ENCODE measurements around the gene WDFY2.

DNA sequence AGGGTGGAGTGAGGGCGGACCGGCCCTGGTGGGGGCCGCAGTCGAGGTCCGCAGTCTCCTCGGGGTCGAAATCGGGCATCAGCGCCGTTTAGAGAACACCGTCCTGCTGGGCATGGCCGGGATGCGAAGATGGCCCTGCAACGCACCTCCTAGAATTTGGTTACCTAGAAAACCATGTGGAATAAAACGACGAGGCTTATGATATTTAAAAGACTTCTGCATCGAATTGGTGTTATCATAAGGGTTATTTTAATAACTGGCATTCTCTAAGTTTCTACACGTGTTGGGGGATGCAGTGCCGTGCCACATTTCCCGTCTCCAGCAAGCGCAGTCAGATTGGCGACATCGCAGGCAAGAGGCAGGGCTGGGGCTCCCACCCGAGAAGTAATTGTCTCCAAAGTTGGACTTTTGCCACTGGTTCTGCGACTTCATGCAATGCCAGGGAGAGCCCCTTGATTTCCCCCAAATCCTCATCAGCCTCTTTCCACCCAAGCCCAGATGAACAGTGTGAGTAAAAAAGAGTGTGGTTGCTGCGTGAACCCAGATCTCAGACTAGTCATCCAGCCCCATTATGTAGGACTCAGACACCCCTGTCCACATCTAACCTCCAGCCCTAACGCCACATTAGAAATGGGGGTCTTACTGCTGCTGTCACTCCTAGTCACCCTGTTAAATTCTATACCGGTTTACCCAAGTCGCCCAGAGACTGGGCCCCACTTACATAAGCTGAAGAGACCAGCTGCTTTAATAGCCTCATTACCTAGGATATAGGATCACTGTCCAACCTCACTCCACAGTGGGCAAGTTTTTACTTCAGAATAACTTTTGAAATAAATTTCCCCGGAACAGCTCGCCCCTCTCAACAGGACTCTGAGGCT lies 220.3 kb downstream of the WDFY2 start:
- TF ChIP-seq, protein P1, sequence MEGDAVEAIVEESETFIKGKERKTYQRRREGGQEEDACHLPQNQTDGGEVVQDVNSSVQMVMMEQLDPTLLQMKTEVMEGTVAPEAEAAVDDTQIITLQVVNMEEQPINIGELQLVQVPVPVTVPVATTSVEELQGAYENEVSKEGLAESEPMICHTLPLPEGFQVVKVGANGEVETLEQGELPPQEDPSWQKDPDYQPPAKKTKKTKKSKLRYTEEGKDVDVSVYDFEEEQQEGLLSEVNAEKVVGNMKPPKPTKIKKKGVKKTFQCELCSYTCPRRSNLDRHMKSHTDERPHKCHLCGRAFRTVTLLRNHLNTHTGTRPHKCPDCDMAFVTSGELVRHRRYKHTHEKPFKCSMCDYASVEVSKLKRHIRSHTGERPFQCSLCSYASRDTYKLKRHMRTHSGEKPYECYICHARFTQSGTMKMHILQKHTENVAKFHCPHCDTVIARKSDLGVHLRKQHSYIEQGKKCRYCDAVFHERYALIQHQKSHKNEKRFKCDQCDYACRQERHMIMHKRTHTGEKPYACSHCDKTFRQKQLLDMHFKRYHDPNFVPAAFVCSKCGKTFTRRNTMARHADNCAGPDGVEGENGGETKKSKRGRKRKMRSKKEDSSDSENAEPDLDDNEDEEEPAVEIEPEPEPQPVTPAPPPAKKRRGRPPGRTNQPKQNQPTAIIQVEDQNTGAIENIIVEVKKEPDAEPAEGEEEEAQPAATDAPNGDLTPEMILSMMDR (IDR thresholded peaks at IDR 0.05): no peak
- no peak for TF ChIP-seq POLR2A (IDR thresholded peaks at IDR 0.05)
